ENCODE results near the gene PTPRN2. TPM values are rescaled to one million over a fixed set of nuclear protein-coding genes. Genes with fewer than 3 reads are reported as not detected.

PTPRN2 gene
- total RNA-seq, 1 donor from 2014 or later: 1.8 TPM

GRCh38 chr7:157786375-157787274 is 801.0 kb downstream of the PTPRN2 start:
- H3K27ac Mint-ChIP-seq: no peak overlapping the region
- intact Hi-C loops (cut with micrococcal nuclease): no loop called here
- no peaks in the 10 kb centered on the region for H3K36me3 Mint-ChIP-seq (ENCODE audit: low read depth)
- POLR2A ChIA-PET: no interaction called here
- no peaks in the 10 kb centered on the region for H3K27me3 Mint-ChIP-seq
- CTCF ChIA-PET: no interaction called here
- ATAC-seq (ENCODE audit: low read depth): no peak
- peaks cover 2% of the 10 kb centered on the region for H3K9me3 Mint-ChIP-seq
- H3K4me3 Mint-ChIP-seq: no peak overlapping the region
- TF ChIP-seq CTCF (IDR thresholded peaks at IDR 0.05): no peak
- DNase-seq: no peak
- H3K4me1 Mint-ChIP-seq: no peaks in the 10 kb centered on the region

- intact Hi-C loops (cut with micrococcal nuclease): no loop called here
- ChIA-PET CTCF (no interaction called here), POLR2A (no interaction called here)
- Mint-ChIP-seq H3K27ac (no peak overlapping the region), H3K9me3 (peaks cover 2% of the 10 kb centered on the region), H3K4me3 (no peak overlapping the region), H3K4me1 (no peaks in the 10 kb centered on the region), H3K27me3 (no peaks in the 10 kb centered on the region), H3K36me3 (ENCODE audit: low read depth) (no peaks in the 10 kb centered on the region)
- no peak for TF ChIP-seq CTCF (IDR thresholded peaks at IDR 0.05)
- DNase-seq: no peak
- ATAC-seq (ENCODE audit: low read depth): no peak
These were observed 802.0 kb downstream of the PTPRN2 start for GRCh38 chr7:157785486-157786186.

GRCh38 chr7:157784979-157785441 is 802.6 kb downstream of the PTPRN2 start:
- H3K4me3 Mint-ChIP-seq: no peak overlapping the region
- TF ChIP-seq CTCF (IDR thresholded peaks at IDR 0.05): no peak
- ATAC-seq (ENCODE audit: low read depth) (no peak), DNase-seq (no peak)
- ChIA-PET CTCF (no interaction called here), POLR2A (no interaction called here)
- no peak overlapping the region for H3K27ac Mint-ChIP-seq
- no peaks in the 10 kb centered on the region for H3K4me1 Mint-ChIP-seq
- H3K36me3 Mint-ChIP-seq (ENCODE audit: low read depth): no peaks in the 10 kb centered on the region
- peaks cover 2% of the 10 kb centered on the region for H3K9me3 Mint-ChIP-seq
- intact Hi-C loops (cut with micrococcal nuclease): no loop called here
- H3K27me3 Mint-ChIP-seq: no peaks in the 10 kb centered on the region

GRCh38 chr7:157784041-157784835 is 803.4 kb downstream of the PTPRN2 start:
- H3K9me3 Mint-ChIP-seq: no peaks in the 10 kb centered on the region
- POLR2A ChIA-PET: no interaction called here
- no peaks in the 10 kb centered on the region for H3K27me3 Mint-ChIP-seq
- intact Hi-C loops (cut with micrococcal nuclease): no loop called here
- CTCF ChIA-PET: no interaction called here
- DNase-seq (no peak), ATAC-seq (ENCODE audit: low read depth) (no peak)
- no peak for TF ChIP-seq CTCF (IDR thresholded peaks at IDR 0.05)
- H3K4me1 Mint-ChIP-seq: no peaks in the 10 kb centered on the region
- no peak overlapping the region for H3K27ac Mint-ChIP-seq
- no peak overlapping the region for H3K4me3 Mint-ChIP-seq
- H3K36me3 Mint-ChIP-seq (ENCODE audit: low read depth): no peaks in the 10 kb centered on the region

- ATAC-seq (ENCODE audit: low read depth) (no peak), DNase-seq (no peak)
- H3K36me3 Mint-ChIP-seq (ENCODE audit: low read depth): no peaks in the 10 kb centered on the region
- ChIA-PET CTCF (no interaction called here), POLR2A (no interaction called here)
- peaks cover under 1% of the 10 kb centered on the region for H3K9me3 Mint-ChIP-seq
- intact Hi-C loops (cut with micrococcal nuclease): no loop called here
- no peak overlapping the region for H3K4me3 Mint-ChIP-seq
- no peak overlapping the region for H3K27ac Mint-ChIP-seq
- no peak for TF ChIP-seq CTCF (IDR thresholded peaks at IDR 0.05)
- H3K27me3 Mint-ChIP-seq: no peaks in the 10 kb centered on the region
- no peaks in the 10 kb centered on the region for H3K4me1 Mint-ChIP-seq
These were observed 805.6 kb downstream of the PTPRN2 start for GRCh38 chr7:157782041-157782440.
